HG03354 (cell line): ENCODE data around the gene MALAT1.

Source experiments
- ATAC-seq: cut with Tn5 transposase; IDR thresholded peaks from one replicate; pipeline ENCODE4 v1.9.1; 2021; ENCODE audit warnings: mild to moderate bottlenecking; ENCODE audit not compliant: unreplicated experiment, poor library complexity, severe bottlenecking

The MALAT1 gene

DNA sequence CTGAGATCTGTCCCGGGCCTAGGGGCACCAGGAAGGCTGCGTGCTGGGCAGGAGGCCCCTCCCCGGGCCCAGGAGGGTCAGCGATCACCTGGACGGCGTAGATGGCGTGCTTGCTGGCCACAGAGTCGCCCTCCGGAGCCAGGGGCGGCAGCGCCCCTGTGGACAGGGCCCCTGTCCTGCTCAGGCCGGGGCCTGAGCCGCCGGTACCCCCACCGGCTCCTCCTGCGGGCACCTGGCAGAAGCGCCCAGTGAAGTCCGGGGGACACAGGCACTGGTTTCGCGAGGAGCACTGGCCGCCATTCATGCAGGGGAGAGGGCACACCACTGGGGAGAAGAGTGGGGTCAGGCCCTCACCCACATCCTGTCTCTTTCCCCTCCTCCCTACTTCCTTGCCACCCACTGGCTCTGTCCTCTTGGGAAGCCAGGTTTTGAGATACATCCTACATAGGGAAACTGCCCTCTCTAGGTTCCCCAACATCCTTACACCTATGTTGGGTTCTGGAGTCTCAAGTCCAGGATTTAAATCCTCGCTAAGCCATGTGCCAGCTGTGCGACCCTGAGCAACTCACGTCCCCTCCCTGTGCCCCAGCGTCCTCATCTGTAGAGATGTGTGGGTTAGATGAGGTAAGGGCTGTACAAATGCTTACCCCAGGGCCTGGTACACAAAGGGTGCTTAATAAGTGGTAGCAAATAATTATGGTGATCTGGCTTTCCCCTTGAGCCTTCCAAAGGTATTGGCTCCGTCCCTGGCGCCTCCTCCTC lies 55.4 kb downstream of the MALAT1 start:
- ATAC-seq, result no peak

GRCh38 chr11:65554842-65555430 lies 56.1 kb downstream of the MALAT1 start:
- ATAC-seq, result no peak

DNA sequence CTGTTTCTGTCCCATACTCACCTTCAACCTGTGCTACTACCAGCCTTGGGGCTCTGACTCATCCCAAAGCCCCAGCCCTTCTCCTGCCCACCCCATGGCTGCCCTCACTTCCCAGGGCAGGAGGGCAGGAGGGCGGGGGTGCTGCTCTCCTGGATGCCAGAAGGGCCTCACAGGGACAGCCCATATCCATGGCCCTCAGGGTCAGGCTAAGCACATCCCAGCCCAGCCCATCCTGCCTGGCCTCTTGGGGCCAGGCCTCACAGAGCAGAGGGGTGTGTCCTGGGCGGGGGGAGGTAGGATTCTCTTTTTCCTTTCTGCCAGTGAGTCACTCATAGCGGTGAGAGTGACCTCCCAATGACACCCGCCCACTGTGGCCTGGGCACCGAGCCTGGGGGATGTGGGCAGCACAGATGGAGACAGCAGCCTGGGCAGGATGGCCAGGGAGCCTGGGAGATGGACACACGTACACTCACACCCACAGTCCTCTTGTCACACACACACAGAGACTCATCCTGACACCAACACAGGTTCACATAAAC lies 56.9 kb downstream of the MALAT1 start:
- no peak for ATAC-seq
